ENCODE measurements around the gene ADGRL1.
A peak's percentile ranks its signal among the peaks of the same experiment; 100 is the strongest.
"Not testable (repeated sequence)": the region's sequence is repeated elsewhere in the genome, so short reads cannot be mapped to it uniquely, and the experiment has no call there.

The ADGRL1 gene

GRCh38 chr19:14204219-14204618 lies 1.8 kb downstream of the ADGRL1 start:
- H3K27me3 Mint-ChIP-seq, H3K9me3 Mint-ChIP-seq, H3K36me3 Mint-ChIP-seq: not testable (repeated sequence)
- peak overlapping the region; percentile 89 for H3K4me3 Mint-ChIP-seq
- peaks cover 56% of the 10 kb centered on the region for H3K4me1 Mint-ChIP-seq
- peak overlapping the region; percentile 88 for H3K27ac Mint-ChIP-seq

GRCh38 chr19:14203788-14204187 lies 2.2 kb downstream of the ADGRL1 start:
- H3K27ac Mint-ChIP-seq = not testable (repeated sequence)
- peak overlapping the region; percentile 89 for H3K4me3 Mint-ChIP-seq
- H3K4me1 Mint-ChIP-seq = peaks cover 53% of the 10 kb centered on the region

GRCh38 chr19:14203177-14203576 lies 2.8 kb downstream of the ADGRL1 start:
- Mint-ChIP-seq H3K4me1 (peaks cover 47% of the 10 kb centered on the region), H3K36me3 (no peaks in the 10 kb centered on the region), H3K4me3 (no peak overlapping the region), H3K27ac (no peak overlapping the region), H3K9me3 (no peaks in the 10 kb centered on the region), H3K27me3 (no peaks in the 10 kb centered on the region)

More at GRCh38 chr19:14203788-14204187, 2.2 kb downstream of the ADGRL1 start:
- not testable (repeated sequence) for H3K9me3 Mint-ChIP-seq, H3K36me3 Mint-ChIP-seq, H3K27me3 Mint-ChIP-seq

- H3K27me3 Mint-ChIP-seq, H3K36me3 Mint-ChIP-seq, H3K9me3 Mint-ChIP-seq, H3K4me3 Mint-ChIP-seq: not testable (repeated sequence)
- peaks cover 50% of the 10 kb centered on the region for H3K4me1 Mint-ChIP-seq
- H3K27ac Mint-ChIP-seq = peak overlapping the region; percentile 46
These were observed 4.5 kb downstream of the ADGRL1 start for GRCh38 chr19:14201481-14201880.

- not testable (repeated sequence) for H3K27ac Mint-ChIP-seq, H3K36me3 Mint-ChIP-seq, H3K27me3 Mint-ChIP-seq, H3K4me3 Mint-ChIP-seq, H3K9me3 Mint-ChIP-seq
- peaks cover 58% of the 10 kb centered on the region for H3K4me1 Mint-ChIP-seq
These were observed 5.7 kb downstream of the ADGRL1 start for GRCh38 chr19:14200147-14200841.

- Mint-ChIP-seq H3K36me3 (peaks cover 2% of the 10 kb centered on the region), H3K27ac (peak overlapping the region; percentile 12), H3K4me1 (peaks cover 45% of the 10 kb centered on the region), H3K9me3 (no peaks in the 10 kb centered on the region), H3K4me3 (no peak overlapping the region), H3K27me3 (no peaks in the 10 kb centered on the region)
These were observed 7.3 kb downstream of the ADGRL1 start for GRCh38 chr19:14198384-14199376.

- H3K9me3 Mint-ChIP-seq = no peaks in the 10 kb centered on the region
These were observed 8.1 kb downstream of the ADGRL1 start for GRCh38 chr19:14197882-14198281.

GRCh38 chr19:14197288-14197687 lies 8.7 kb downstream of the ADGRL1 start:
- not testable (repeated sequence) for H3K27ac Mint-ChIP-seq, H3K4me3 Mint-ChIP-seq, H3K9me3 Mint-ChIP-seq, H3K36me3 Mint-ChIP-seq, H3K27me3 Mint-ChIP-seq
- H3K4me1 Mint-ChIP-seq = peaks cover 36% of the 10 kb centered on the region

More at GRCh38 chr19:14197882-14198281, 8.1 kb downstream of the ADGRL1 start:
- Mint-ChIP-seq H3K27me3 (no peaks in the 10 kb centered on the region), H3K36me3 (peaks cover 2% of the 10 kb centered on the region), H3K4me3 (no peak overlapping the region), H3K27ac (no peak overlapping the region), H3K4me1 (peaks cover 40% of the 10 kb centered on the region)

GRCh38 chr19:14196105-14196504 lies 9.9 kb downstream of the ADGRL1 start:
- Mint-ChIP-seq H3K27ac (peak overlapping the region; percentile 26), H3K4me1 (peaks cover 36% of the 10 kb centered on the region), H3K4me3 (peak overlapping the region; percentile 8)
- not testable (repeated sequence) for H3K27me3 Mint-ChIP-seq, H3K36me3 Mint-ChIP-seq, H3K9me3 Mint-ChIP-seq

- not testable (repeated sequence) for H3K27me3 Mint-ChIP-seq, H3K27ac Mint-ChIP-seq, H3K9me3 Mint-ChIP-seq, H3K4me3 Mint-ChIP-seq, H3K36me3 Mint-ChIP-seq
- H3K4me1 Mint-ChIP-seq = peaks cover 36% of the 10 kb centered on the region
These were observed 10.8 kb downstream of the ADGRL1 start for GRCh38 chr19:14195216-14195615.

GRCh38 chr19:14189415-14189814 lies 16.6 kb downstream of the ADGRL1 start:
- Mint-ChIP-seq H3K4me3 (no peak overlapping the region), H3K9me3 (no peaks in the 10 kb centered on the region), H3K27ac (no peak overlapping the region), H3K27me3 (no peaks in the 10 kb centered on the region), H3K4me1 (peaks cover 11% of the 10 kb centered on the region), H3K36me3 (peaks cover 2% of the 10 kb centered on the region)

GRCh38 chr19:14188086-14188485 lies 17.9 kb downstream of the ADGRL1 start:
- H3K27me3 Mint-ChIP-seq, H3K36me3 Mint-ChIP-seq, H3K9me3 Mint-ChIP-seq, H3K4me3 Mint-ChIP-seq, H3K27ac Mint-ChIP-seq: not testable (repeated sequence)
- peaks cover 11% of the 10 kb centered on the region for H3K4me1 Mint-ChIP-seq

GRCh38 chr19:14187561-14187960 lies 18.4 kb downstream of the ADGRL1 start:
- peaks cover 2% of the 10 kb centered on the region for H3K36me3 Mint-ChIP-seq
- peaks cover 11% of the 10 kb centered on the region for H3K4me1 Mint-ChIP-seq
- no peak overlapping the region for H3K27ac Mint-ChIP-seq
- no peak overlapping the region for H3K4me3 Mint-ChIP-seq
- H3K9me3 Mint-ChIP-seq = no peaks in the 10 kb centered on the region
- no peaks in the 10 kb centered on the region for H3K27me3 Mint-ChIP-seq

- not testable (repeated sequence) for H3K4me3 Mint-ChIP-seq, H3K27me3 Mint-ChIP-seq, H3K36me3 Mint-ChIP-seq, H3K9me3 Mint-ChIP-seq, H3K27ac Mint-ChIP-seq
- H3K4me1 Mint-ChIP-seq = peaks cover 11% of the 10 kb centered on the region
These were observed 19.3 kb downstream of the ADGRL1 start for GRCh38 chr19:14186684-14187083.

- not testable (repeated sequence) for H3K4me3 Mint-ChIP-seq, H3K36me3 Mint-ChIP-seq, H3K4me1 Mint-ChIP-seq, H3K27ac Mint-ChIP-seq, H3K27me3 Mint-ChIP-seq, H3K9me3 Mint-ChIP-seq
These were observed 20.3 kb downstream of the ADGRL1 start for GRCh38 chr19:14185691-14186090.

GRCh38 chr19:14185158-14185557 lies 20.8 kb downstream of the ADGRL1 start:
- H3K27me3 Mint-ChIP-seq = no peaks in the 10 kb centered on the region
- H3K4me3 Mint-ChIP-seq = no peak overlapping the region
- no peaks in the 10 kb centered on the region for H3K4me1 Mint-ChIP-seq
- H3K36me3 Mint-ChIP-seq = peaks cover 2% of the 10 kb centered on the region
- H3K27ac Mint-ChIP-seq = no peak overlapping the region
- no peaks in the 10 kb centered on the region for H3K9me3 Mint-ChIP-seq
